CD4-positive, alpha-beta memory T cell (primary cell): ENCODE results near the gene INHBC. TPM values are rescaled to one million over a fixed set of nuclear protein-coding genes. Genes with fewer than 3 reads are reported as not detected.
"Not testable (repeated sequence)": the region's sequence is repeated elsewhere in the genome, so short reads cannot be mapped to it uniquely, and the experiment has no call there.

Experiments
- CTCF ChIA-PET: fragments of 350-600 bp; sonication (Branson Sonifier 250); formaldehyde crosslinking; loops from one replicate; lab custom pipeline; 2021; ENCODE audit warnings: inconsistent platforms; ENCODE audit not compliant: partially characterized antibody; lab: Charles Lee
- POLR2A ChIA-PET: fragments of 350-600 bp; sonication (Branson Sonifier 250); formaldehyde crosslinking; loops from one replicate; lab custom pipeline; 2021; ENCODE audit not compliant: partially characterized antibody; lab: Charles Lee
- DNase-seq, 5 donors: peaks; one replicate each; pipeline versions ENCODE4 v3.0.0 to v3.0.0-alpha.2; 2020 to 2022; ENCODE audit warnings: mixed read lengths in 1 of 5
- H3K27ac ChIP-seq: one replicate; pipeline ENCODE4 v1.7.0; 2013; ENCODE audit warnings: low read depth, low read length
- H3K27me3 ChIP-seq: 2 replicates; pipeline ENCODE4 v1.7.0; 2013; ENCODE audit warnings: mild to moderate bottlenecking, low read length, moderate library complexity; ENCODE audit not compliant: insufficient read depth
- H3K36me3 ChIP-seq: 2 replicates; pipeline ENCODE4 v1.7.0; 2013; ENCODE audit warnings: mild to moderate bottlenecking, low read length, moderate library complexity; ENCODE audit not compliant: insufficient read depth
- H3K4me1 ChIP-seq: 2 replicates; pipeline ENCODE4 v1.7.0; 2013; ENCODE audit warnings: mild to moderate bottlenecking, low read length, moderate library complexity; ENCODE audit not compliant: insufficient read depth
- H3K4me3 ChIP-seq, 2 donors: one replicate each; pipeline ENCODE4 v1.7.0; 2013; ENCODE audit warnings: low read length in 2 of 2, mild to moderate bottlenecking in 1 of 2
- H3K9me3 ChIP-seq, 2 donors: one replicate each; pipeline ENCODE4 v1.7.0; 2013; ENCODE audit warnings: low read length in 2 of 2, control low read depth in 1 of 2; ENCODE audit not compliant: control insufficient read depth in 1 of 2
- H3K27ac Mint-ChIP-seq, 7 donors: one replicate each; pipeline ENCODE4 v1.8.0; 2020 to 2021; ENCODE audit warnings: mixed read lengths in 7 of 7, mild to moderate bottlenecking in 6 of 7, inconsistent platforms in 3 of 7, moderate library complexity in 3 of 7
- H3K27me3 Mint-ChIP-seq, 2 donors: one replicate each; pipeline ENCODE4 v1.8.0; 2020 to 2021; ENCODE audit warnings: mixed read lengths in 2 of 2
- H3K36me3 Mint-ChIP-seq, 2 donors: one replicate each; pipeline ENCODE4 v1.8.0; 2020 to 2021; ENCODE audit warnings: mixed read lengths in 2 of 2, inconsistent platforms in 1 of 2, mild to moderate bottlenecking in 1 of 2
- H3K4me1 Mint-ChIP-seq, 4 donors: one replicate each; pipeline ENCODE4 v1.8.0; 2020 to 2021; ENCODE audit warnings: mixed read lengths in 4 of 4, mild to moderate bottlenecking in 1 of 4
- H3K4me3 Mint-ChIP-seq, 8 donors: one replicate each; pipeline ENCODE4 v1.8.0; 2020 to 2021; ENCODE audit warnings: mixed read lengths in 8 of 8, mild to moderate bottlenecking in 7 of 8, moderate library complexity in 6 of 8, inconsistent platforms in 3 of 8
- H3K9me3 Mint-ChIP-seq, 8 donors: one replicate each; pipeline ENCODE4 v1.8.0; 2020 to 2021; ENCODE audit warnings: mixed read lengths in 8 of 8, mild to moderate bottlenecking in 5 of 8, inconsistent platforms in 3 of 8, moderate library complexity in 1 of 8
- intact Hi-C: fragments of 100-400 bp; cut with micrococcal nuclease; formaldehyde crosslinking; loops from one replicate; pipeline ENCODE4 v1.15.1; 2023
- polyA plus RNA-seq, 2 donors: library from polyadenylated mRNA; unstranded; fragments of 300-500 nt; fragmentation: Illumina TruSeq; gene quantifications; one replicate each; pipeline ENCODE4 v1.2.3, GENCODE V29; 2021
- total RNA-seq, 2 experiments: library from RNA; stranded (reverse); gene quantifications; one replicate each; pipeline ENCODE4 v1.2.3, GENCODE V29; 2021

The INHBC gene
- total and polyA plus RNA-seq, 4 experiments from 2014 or later: not detected

DNA sequence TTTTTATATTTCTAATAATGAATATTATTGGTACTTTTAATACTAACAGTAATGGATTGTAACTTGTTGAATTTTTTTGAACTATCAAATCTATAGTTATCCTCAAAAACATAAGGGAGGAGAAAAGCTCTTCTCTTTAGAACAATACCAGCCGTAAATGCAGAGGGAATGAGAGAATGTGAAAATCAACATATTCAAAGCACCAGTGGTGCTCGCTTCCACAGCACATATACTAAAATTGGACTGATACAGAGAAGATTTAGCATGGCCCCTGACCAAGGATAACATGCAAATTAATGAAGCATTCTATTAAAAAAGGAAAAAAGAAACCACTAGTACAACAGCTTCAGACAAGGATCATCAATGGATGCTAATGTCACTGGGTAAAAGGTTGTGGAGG is 19.5 kb upstream of the INHBC start:
- ChIA-PET CTCF (interaction anchor here (0.7 to 1.6 kb wide), 4 partner anchors 41 to 62 kb away, joined by 3 to 4 read pairs (median 3); partner anchors contain the start of gene GLI1), POLR2A (no interaction called here)
- Mint-ChIP-seq H3K4me1 (peaks cover 28 to 67% (median 40%) of the 10 kb centered on the region in 4 donors), H3K9me3 (no peaks in the 10 kb centered on the region), H3K4me3 (no peak overlapping the region), H3K27ac (peak overlapping the region in 1 of 7 donors; percentile 13), H3K36me3 (peaks cover 5 to 20% of the 10 kb centered on the region in 2 donors), H3K27me3 (no peaks in the 10 kb centered on the region)
- Histone ChIP-seq H3K36me3 (no peaks in the 10 kb centered on the region), H3K27me3 (no peaks in the 10 kb centered on the region), H3K4me1 (peaks cover 9% of the 10 kb centered on the region), H3K27ac (no peak overlapping the region), H3K9me3 (no peaks in the 10 kb centered on the region), H3K4me3 (no peak overlapping the region)
- intact Hi-C loops: no loop called here
- no peak for DNase-seq

GRCh38 chr12:57416039-57416996 is 18.3 kb upstream of the INHBC start:
- ChIA-PET POLR2A (no interaction called here), CTCF (interaction anchor here (0.7 kb wide), 1 partner anchor 26 kb away, joined by 3 read pairs; no protein-coding TSS in a partner anchor)
- Histone ChIP-seq H3K4me1 (peaks cover 16% of the 10 kb centered on the region), H3K9me3 (no peaks in the 10 kb centered on the region), H3K27me3 (no peaks in the 10 kb centered on the region), H3K36me3 (no peaks in the 10 kb centered on the region), H3K27ac (no peak overlapping the region), H3K4me3 (no peak overlapping the region)
- Mint-ChIP-seq H3K4me1 (peaks cover 32 to 69% (median 43%) of the 10 kb centered on the region in 4 donors), H3K9me3 (no peaks in the 10 kb centered on the region), H3K27ac (peak overlapping the region in 2 of 7 donors; percentile 10 to 36), H3K27me3 (no peaks in the 10 kb centered on the region), H3K4me3 (peak overlapping the region in 1 of 8 donors; percentile 48), H3K36me3 (peaks cover 10 to 23% of the 10 kb centered on the region in 2 donors)
- no peak for DNase-seq
- intact Hi-C loops: no loop called here

- intact Hi-C loops: no loop called here
- Mint-ChIP-seq H3K27ac (peak overlapping the region in 6 of 7 donors; percentile 0 to 75 (median 13)), H3K4me1 (peaks cover 31 to 60% (median 39%) of the 10 kb centered on the region in 4 donors), H3K9me3 (no peaks in the 10 kb centered on the region), H3K36me3 (peaks cover 21 to 28% of the 10 kb centered on the region in 2 donors), H3K27me3 (no peaks in the 10 kb centered on the region), H3K4me3 (peak overlapping the region in 1 of 8 donors; percentile 9)
- H3K4me3 ChIP-seq: no peak overlapping the region
- DNase-seq: no peak
- ChIA-PET POLR2A (interaction anchor here (2.1 kb wide), 1 partner anchor 12 kb away, joined by 6 read pairs; no protein-coding TSS in a partner anchor), CTCF (no interaction called here)
- no peaks in the 10 kb centered on the region for H3K27me3 ChIP-seq
- H3K36me3 ChIP-seq: no peaks in the 10 kb centered on the region
- H3K4me1 ChIP-seq: peaks cover 16% of the 10 kb centered on the region
- no peak overlapping the region for H3K27ac ChIP-seq
- H3K9me3 ChIP-seq: no peaks in the 10 kb centered on the region
These were observed 16.3 kb upstream of the INHBC start for GRCh38 chr12:57418255-57418654.

DNA sequence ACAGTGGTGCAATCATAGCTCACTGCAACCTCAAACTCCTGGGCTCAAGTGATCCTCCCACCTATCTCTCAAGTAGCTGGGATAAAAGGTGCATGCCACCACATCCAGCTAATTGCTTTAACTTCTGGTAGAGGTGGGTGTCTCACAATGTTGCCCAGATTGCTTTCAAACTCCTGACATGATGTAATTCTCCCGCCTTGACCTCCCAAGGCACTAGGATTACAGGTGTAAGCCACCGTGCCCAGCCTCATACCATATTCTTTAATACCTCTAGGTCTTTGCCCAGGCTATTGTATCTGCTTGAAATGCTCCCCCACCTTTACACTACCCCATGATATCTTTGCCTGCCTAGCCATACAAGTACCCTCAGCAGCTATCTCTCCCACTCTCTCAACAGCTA is 15.1 kb upstream of the INHBC start:
- H3K27ac ChIP-seq: no peak overlapping the region
- no peaks in the 10 kb centered on the region for H3K9me3 ChIP-seq
- peak overlapping the region in 4 of 7 donors; percentile 5 to 57 (median 28) for H3K27ac Mint-ChIP-seq
- H3K4me3 ChIP-seq: no peak overlapping the region
- ChIA-PET POLR2A (interaction anchor here (2.1 kb wide), 1 partner anchor 10 kb away, joined by 6 read pairs; no protein-coding TSS in a partner anchor), CTCF (interaction anchor here (2.0 kb wide), 1 partner anchor 33 kb away, joined by 8 read pairs; no protein-coding TSS in a partner anchor)
- H3K36me3 ChIP-seq: no peaks in the 10 kb centered on the region
- no peaks in the 10 kb centered on the region for H3K27me3 Mint-ChIP-seq
- H3K36me3 Mint-ChIP-seq: peaks cover 25 to 30% of the 10 kb centered on the region in 2 donors
- H3K4me3 Mint-ChIP-seq: no peak overlapping the region
- peaks cover 33 to 63% (median 42%) of the 10 kb centered on the region in 4 donors for H3K4me1 Mint-ChIP-seq
- no peaks in the 10 kb centered on the region for H3K9me3 Mint-ChIP-seq
- intact Hi-C loops: no loop called here
- DNase-seq: no peak
- H3K27me3 ChIP-seq: no peaks in the 10 kb centered on the region
- H3K4me1 ChIP-seq: peaks cover 16% of the 10 kb centered on the region

- Mint-ChIP-seq H3K9me3 (no peaks in the 10 kb centered on the region), H3K36me3 (peaks cover 27 to 32% of the 10 kb centered on the region in 2 donors), H3K4me1 (peaks cover 32 to 56% (median 38%) of the 10 kb centered on the region in 4 donors), H3K27me3 (no peaks in the 10 kb centered on the region), H3K4me3 (no peak overlapping the region), H3K27ac (peak overlapping the region in 4 of 7 donors; percentile 3 to 86 (median 60))
- H3K27ac ChIP-seq: no peak overlapping the region
- H3K4me1 ChIP-seq: peaks cover 16% of the 10 kb centered on the region
- no peaks in the 10 kb centered on the region for H3K27me3 ChIP-seq
- DNase-seq: no peak
- POLR2A ChIA-PET: interaction anchor here (1.4 kb wide), 1 partner anchor 10 kb away, joined by 4 read pairs; no protein-coding TSS in a partner anchor
- no peak overlapping the region for H3K4me3 ChIP-seq
- no peaks in the 10 kb centered on the region for H3K36me3 ChIP-seq
- CTCF ChIA-PET: interaction anchor here (2.0 kb wide), 1 partner anchor 32 kb away, joined by 8 read pairs; no protein-coding TSS in a partner anchor
- no peaks in the 10 kb centered on the region for H3K9me3 ChIP-seq
- intact Hi-C loops: no loop called here
These were observed 14.1 kb upstream of the INHBC start for GRCh38 chr12:57420482-57420881.

DNA sequence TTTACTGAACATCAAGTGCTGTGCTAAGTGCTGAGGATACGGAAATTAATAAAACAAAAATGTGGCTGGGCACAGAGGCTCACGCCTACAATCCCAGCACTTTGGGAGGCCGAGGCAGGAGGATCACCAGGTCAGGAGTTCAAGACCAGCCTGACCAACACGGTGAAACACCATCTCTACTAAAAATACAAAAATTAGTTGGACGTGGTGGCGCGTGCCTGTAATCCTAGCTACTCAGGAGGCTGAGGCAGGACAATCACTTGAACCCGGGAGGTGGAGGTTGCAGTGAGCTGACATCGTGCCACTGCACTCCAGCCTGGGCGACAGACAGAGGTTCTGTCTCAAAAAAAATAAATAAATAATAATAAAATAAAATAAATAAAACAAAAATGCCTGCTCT is 7.6 kb upstream of the INHBC start:
- H3K27ac ChIP-seq, H3K9me3 Mint-ChIP-seq, H3K27me3 ChIP-seq, H3K9me3 ChIP-seq, H3K4me3 ChIP-seq, DNase-seq, intact Hi-C loops, POLR2A ChIA-PET, H3K27me3 Mint-ChIP-seq, H3K4me3 Mint-ChIP-seq, H3K36me3 ChIP-seq: not testable (repeated sequence)
- Mint-ChIP-seq H3K27ac (peak overlapping the region in 2 of 7 donors; percentile 54 to 79), H3K36me3 (peaks cover 24 to 33% of the 10 kb centered on the region in 2 donors), H3K4me1 (peaks cover 32 to 53% (median 43%) of the 10 kb centered on the region in 4 donors)
- H3K4me1 ChIP-seq: peaks cover 21% of the 10 kb centered on the region
- CTCF ChIA-PET: interaction anchor here (1.6 kb wide), 1 partner anchor 29 kb away, joined by 3 read pairs; no protein-coding TSS in a partner anchor
